Measurements from ENCODE around the gene PDHA2. TPM values are rescaled to one million over a fixed set of nuclear protein-coding genes. Genes with fewer than 3 reads are reported as not detected.

The PDHA2 gene
- total RNA-seq, 1 donor from 2014 or later: not detected

GRCh38 chr4:95889662-95890061 is 49.8 kb downstream of the PDHA2 start:
- H3K27me3 ChIP-seq (ENCODE audit: control insufficient read depth, insufficient read depth, low read length): no peaks in the 10 kb centered on the region
- FAIRE-seq (no peak), DNase-seq (ENCODE audit: low read depth) (peak; percentile 25)
- no peaks in the 10 kb centered on the region for H3K36me3 ChIP-seq (ENCODE audit: control insufficient read depth, insufficient read depth, low read length)
- no peak overlapping the region for H3K4me3 ChIP-seq (ENCODE audit: low read depth, low read length)
- no peak for TF ChIP-seq CTCF (IDR thresholded peaks at IDR 0.05; ENCODE audit: insufficient read depth, low read length, severe bottlenecking)
